NCI-H774 (cell line): Measurements from ENCODE around the gene PCDHGC5.

Source experiments
- DNase-seq: peaks from one replicate; lab custom pipeline; 2025; lab: John Stamatoyannopoulos, UW

PCDHGC5 gene

DNA sequence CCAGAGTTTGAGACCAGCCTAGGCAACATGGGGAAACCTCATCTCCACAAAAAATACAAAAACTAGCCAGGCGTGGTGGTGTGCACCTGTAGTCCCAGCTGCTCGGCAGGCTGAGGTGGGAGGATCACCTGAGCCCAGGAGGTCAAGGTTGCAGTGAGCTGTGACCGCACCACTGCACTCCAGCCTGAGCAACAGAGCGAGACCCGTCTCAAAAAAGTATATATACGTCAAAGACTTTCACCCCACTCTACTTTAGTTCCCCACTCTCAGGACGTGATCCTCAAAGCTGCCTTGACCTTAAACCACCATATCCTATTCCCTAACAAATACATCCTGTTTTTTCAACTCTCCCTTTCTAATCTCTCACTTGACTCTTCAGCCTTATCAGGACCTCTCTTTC, 41.0 kb downstream of the PCDHGC5 start:
- DNase-seq, result no peak

DNA sequence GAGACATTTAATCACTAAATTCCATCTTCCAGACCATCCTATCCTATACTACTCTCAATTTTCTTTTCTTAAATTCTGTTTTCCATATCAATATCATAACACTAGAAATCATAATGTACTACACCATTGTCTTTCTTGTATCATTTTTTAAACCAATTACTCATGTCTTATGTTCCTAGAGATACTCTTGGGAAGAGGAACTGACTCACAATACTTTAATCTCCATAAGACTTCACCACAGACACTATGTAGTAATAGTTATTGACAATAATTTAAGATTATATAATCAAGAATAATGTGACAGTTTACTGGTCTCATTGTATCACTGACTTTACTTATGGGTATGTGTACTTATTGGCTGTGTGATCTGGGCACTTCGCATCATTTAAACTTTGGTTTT, 43.8 kb downstream of the PCDHGC5 start:
- no peak for DNase-seq

DNA sequence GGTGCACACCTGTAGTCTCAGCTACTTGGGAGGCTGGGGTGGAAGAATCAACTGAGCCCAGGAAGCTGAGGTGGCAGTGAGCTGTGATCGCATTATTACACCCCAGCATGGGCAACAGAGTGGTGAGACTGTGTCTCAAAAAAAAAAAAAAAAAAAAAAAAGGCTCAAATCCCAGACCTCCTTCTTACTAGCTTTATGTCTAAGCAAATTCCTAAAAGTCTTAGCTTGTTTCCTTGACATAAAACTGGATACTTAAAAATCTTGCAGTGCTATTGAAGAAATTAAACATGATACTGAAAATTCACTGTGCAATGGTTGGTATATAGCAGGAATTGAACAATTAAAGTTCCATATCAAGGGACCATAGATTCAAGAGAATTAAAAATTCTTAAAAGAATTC, 45.0 kb downstream of the PCDHGC5 start:
- DNase-seq, result no peak

DNA sequence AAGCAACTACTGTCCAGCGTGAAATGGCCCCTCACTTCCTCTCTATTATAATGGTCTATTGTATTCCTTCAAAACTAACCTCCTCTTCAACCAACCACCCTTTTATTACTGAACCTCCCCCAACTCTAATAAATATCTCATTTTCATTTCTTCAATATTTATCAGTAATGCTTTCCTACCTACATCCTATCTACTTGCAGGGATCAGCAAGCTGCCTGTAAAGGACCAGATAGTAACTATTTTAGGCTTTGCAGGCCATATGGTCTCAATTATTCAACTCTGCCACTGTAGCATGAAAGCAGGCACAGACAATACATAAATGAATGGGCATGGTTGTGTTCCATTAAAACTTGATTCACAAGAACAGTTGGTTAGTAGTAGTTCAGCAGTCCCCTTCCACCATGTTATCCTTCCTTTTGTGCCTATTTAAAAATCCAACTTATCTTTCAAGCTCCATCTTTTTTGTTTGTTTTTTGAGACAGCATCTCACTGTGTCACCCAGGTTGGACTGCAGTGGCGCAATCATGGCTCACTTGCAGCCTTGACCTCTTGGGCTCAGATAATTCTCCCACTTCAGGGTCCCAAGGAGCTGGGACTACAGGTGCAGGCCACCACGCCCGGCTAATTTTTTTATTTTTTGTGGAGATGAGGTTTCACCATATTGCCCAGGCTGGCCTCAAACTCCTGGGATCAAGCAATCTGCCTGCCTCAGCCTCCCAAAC, 45.8 kb downstream of the PCDHGC5 start:
- no peak for DNase-seq
